RWPE2 (cell line): ENCODE results near the gene CHST15.

Experiments
- ATAC-seq: fragments of 200-7000 bp; cut with Tn5 transposase; 3 replicates; pipeline ENCODE4 v1.9.1; 2021; ENCODE audit warnings: low read depth
- DNase-seq: peaks from one replicate; pipeline ENCODE4 v3.0.0-alpha.2; 2020; ENCODE audit warnings: low spot score
- H3K27ac ChIP-seq: fragments of 450-650 bp; 2 replicates; pipeline ENCODE4 v1.5.1; 2017; ENCODE audit warnings: mild to moderate bottlenecking; ENCODE audit not compliant: poor library complexity, severe bottlenecking
- H3K27me3 ChIP-seq: fragments of 250-450 bp; sonication (Bioruptor Pico); 2 replicates; pipeline ENCODE4 v1.5.1; 2021; ENCODE audit warnings: mild to moderate bottlenecking, moderate library complexity; ENCODE audit not compliant: insufficient read depth, poor library complexity, severe bottlenecking
- H3K36me3 ChIP-seq: fragments of 250-450 bp; sonication (Bioruptor Pico); 2 replicates; pipeline ENCODE4 v1.5.1; 2020; ENCODE audit warnings: low read depth, mild to moderate bottlenecking, moderate library complexity
- H3K4me1 ChIP-seq: fragments of 250-450 bp; sonication (Bioruptor Pico); 2 replicates; pipeline ENCODE4 v1.5.1; 2021; ENCODE audit warnings: mild to moderate bottlenecking, moderate library complexity; ENCODE audit not compliant: insufficient read depth, poor library complexity, severe bottlenecking
- H3K4me3 ChIP-seq: fragments of 250-450 bp; sonication (Bioruptor Pico); 2 replicates; pipeline ENCODE4 v1.5.1; 2021; ENCODE audit warnings: mild to moderate bottlenecking, moderate library complexity; ENCODE audit not compliant: severe bottlenecking
- H3K9me3 ChIP-seq: fragments of 250-450 bp; sonication (Bioruptor Pico); 2 replicates; pipeline ENCODE4 v1.5.1; 2021; ENCODE audit warnings: mild to moderate bottlenecking, moderate library complexity; ENCODE audit not compliant: severe bottlenecking
- TF ChIP-seq, protein P1 (sequence below): fragments of 450-650 bp; IDR thresholded peaks from one replicate; pipeline ENCODE4 v1.5.1; 2017; ENCODE audit warnings: mild to moderate bottlenecking, moderate library complexity; ENCODE audit not compliant: poor library complexity, severe bottlenecking

The CHST15 gene

GRCh38 chr10:124064676-124065075 lies 28.7 kb downstream of the CHST15 start:
- no peaks in the 10 kb centered on the region for H3K36me3 ChIP-seq

GRCh38 chr10:124063750-124064603 lies 29.4 kb downstream of the CHST15 start:
- Histone ChIP-seq H3K9me3 (no peaks in the 10 kb centered on the region), H3K27ac (peak overlapping the region; percentile 64), H3K27me3 (no peaks in the 10 kb centered on the region), H3K4me1 (peaks cover 31% of the 10 kb centered on the region), H3K4me3 (no peak overlapping the region), H3K36me3 (no peaks in the 10 kb centered on the region)
- peak; percentile 99 for ATAC-seq
- no peak for DNase-seq
- TF ChIP-seq, protein P1, sequence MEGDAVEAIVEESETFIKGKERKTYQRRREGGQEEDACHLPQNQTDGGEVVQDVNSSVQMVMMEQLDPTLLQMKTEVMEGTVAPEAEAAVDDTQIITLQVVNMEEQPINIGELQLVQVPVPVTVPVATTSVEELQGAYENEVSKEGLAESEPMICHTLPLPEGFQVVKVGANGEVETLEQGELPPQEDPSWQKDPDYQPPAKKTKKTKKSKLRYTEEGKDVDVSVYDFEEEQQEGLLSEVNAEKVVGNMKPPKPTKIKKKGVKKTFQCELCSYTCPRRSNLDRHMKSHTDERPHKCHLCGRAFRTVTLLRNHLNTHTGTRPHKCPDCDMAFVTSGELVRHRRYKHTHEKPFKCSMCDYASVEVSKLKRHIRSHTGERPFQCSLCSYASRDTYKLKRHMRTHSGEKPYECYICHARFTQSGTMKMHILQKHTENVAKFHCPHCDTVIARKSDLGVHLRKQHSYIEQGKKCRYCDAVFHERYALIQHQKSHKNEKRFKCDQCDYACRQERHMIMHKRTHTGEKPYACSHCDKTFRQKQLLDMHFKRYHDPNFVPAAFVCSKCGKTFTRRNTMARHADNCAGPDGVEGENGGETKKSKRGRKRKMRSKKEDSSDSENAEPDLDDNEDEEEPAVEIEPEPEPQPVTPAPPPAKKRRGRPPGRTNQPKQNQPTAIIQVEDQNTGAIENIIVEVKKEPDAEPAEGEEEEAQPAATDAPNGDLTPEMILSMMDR: no peak

More at GRCh38 chr10:124064676-124065075, 28.7 kb downstream of the CHST15 start:
- Histone ChIP-seq H3K4me1 (peaks cover 38% of the 10 kb centered on the region), H3K9me3 (no peaks in the 10 kb centered on the region), H3K4me3 (no peak overlapping the region), H3K27me3 (no peaks in the 10 kb centered on the region), H3K27ac (peak overlapping the region; percentile 64)
- ATAC-seq: no peak
- TF ChIP-seq, protein P1: no peak
- DNase-seq: no peak

DNA sequence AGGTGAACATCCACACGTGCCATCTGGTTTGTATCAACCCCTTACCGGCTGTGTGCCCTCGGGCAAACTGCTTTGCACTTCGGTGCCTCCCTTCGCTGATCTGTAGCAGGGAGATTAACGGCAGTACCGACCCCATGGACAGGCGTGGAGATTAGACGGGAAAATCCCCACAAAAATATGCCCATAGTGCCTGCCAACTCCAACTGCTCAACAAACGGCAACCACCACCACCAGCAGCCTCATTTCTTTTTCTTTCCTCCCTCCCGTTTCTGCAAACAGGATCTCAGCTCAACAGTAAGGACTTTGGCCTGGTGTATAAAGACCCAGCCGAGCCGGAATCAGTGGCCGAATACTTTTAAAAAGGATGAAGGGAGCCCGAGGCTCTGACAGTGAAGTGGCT lies 31.0 kb downstream of the CHST15 start:
- H3K27me3 ChIP-seq: no peaks in the 10 kb centered on the region
- no peaks in the 10 kb centered on the region for H3K9me3 ChIP-seq
- no peak overlapping the region for H3K27ac ChIP-seq
- H3K4me1 ChIP-seq: peaks cover 24% of the 10 kb centered on the region
- no peak overlapping the region for H3K4me3 ChIP-seq
- TF ChIP-seq, protein P1: no peak
- DNase-seq: no peak
- H3K36me3 ChIP-seq: no peaks in the 10 kb centered on the region
- no peak for ATAC-seq

DNA sequence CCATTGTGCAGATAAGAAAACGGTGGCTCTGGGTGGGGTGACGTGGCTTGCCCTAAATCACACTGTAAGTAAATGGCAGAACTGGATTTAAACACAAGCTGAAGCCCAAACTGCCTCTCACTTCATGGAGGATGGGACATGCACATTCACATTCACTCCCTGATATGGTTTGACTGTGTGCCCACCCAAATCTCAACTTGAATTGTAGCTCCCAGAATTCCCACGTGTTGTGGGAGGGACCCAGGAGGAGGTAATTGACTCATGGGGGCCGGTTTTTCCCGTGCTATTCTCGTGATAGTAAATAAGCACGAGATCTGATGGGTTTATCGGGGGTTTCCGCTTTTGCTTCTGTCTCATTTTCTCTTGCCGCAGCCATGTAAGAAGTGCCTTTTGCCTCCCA lies 32.4 kb downstream of the CHST15 start:
- H3K27me3 ChIP-seq: no peaks in the 10 kb centered on the region
- H3K36me3 ChIP-seq: no peaks in the 10 kb centered on the region
- no peak for ATAC-seq
- no peak overlapping the region for H3K4me3 ChIP-seq
- H3K4me1 ChIP-seq: peaks cover 24% of the 10 kb centered on the region
- DNase-seq: no peak
- TF ChIP-seq, protein P1: no peak
- no peak overlapping the region for H3K27ac ChIP-seq
- no peaks in the 10 kb centered on the region for H3K9me3 ChIP-seq

GRCh38 chr10:124060148-124060720 lies 33.2 kb downstream of the CHST15 start:
- H3K36me3 ChIP-seq: no peaks in the 10 kb centered on the region
- no peak overlapping the region for H3K4me3 ChIP-seq
- DNase-seq (no peak), ATAC-seq (no peak)
- no peaks in the 10 kb centered on the region for H3K9me3 ChIP-seq
- H3K4me1 ChIP-seq: peaks cover 18% of the 10 kb centered on the region
- no peak overlapping the region for H3K27ac ChIP-seq
- H3K27me3 ChIP-seq: no peaks in the 10 kb centered on the region
- TF ChIP-seq, protein P1: no peak
